Loucy (cell line): ENCODE measurements around the gene CCDC71L.
"Not testable (repeated sequence)": the region's sequence is repeated elsewhere in the genome, so short reads cannot be mapped to it uniquely, and the experiment has no call there.

Source experiments
- H2AFZ ChIP-seq: fragments of 200-600 bp; sonication (generic); 2 replicates; pipeline ENCODE4 v1.6.0; 2016; ENCODE audit warnings: antibody characterized with exemption, mild to moderate bottlenecking, low read length, moderate library complexity
- H3F3A ChIP-seq: fragments of 200-600 bp; 2 replicates; pipeline ENCODE4 v1.6.0; 2016; ENCODE audit warnings: antibody characterized with exemption, low read depth, mild to moderate bottlenecking
- H3K27me3 ChIP-seq: fragments of 200-600 bp; sonication (generic); 2 replicates; pipeline ENCODE4 v1.6.1; 2014; ENCODE audit warnings: low read length, mild to moderate bottlenecking; ENCODE audit not compliant: insufficient read depth, poor library complexity, severe bottlenecking
- H3K36me3 ChIP-seq: fragments of 200-600 bp; sonication (generic); 2 replicates; pipeline ENCODE4 v1.6.1; 2016; ENCODE audit warnings: low read length; ENCODE audit not compliant: insufficient read depth
- H3K4me1 ChIP-seq: fragments of 200-600 bp; sonication (generic); 2 replicates; pipeline ENCODE4 v1.5.1; 2014; ENCODE audit warnings: low read length, mild to moderate bottlenecking; ENCODE audit not compliant: insufficient read depth, poor library complexity, severe bottlenecking
- H3K4me2 ChIP-seq: fragments of 200-600 bp; sonication (generic); 2 replicates; pipeline ENCODE4 v1.6.0; 2014; ENCODE audit warnings: antibody characterized with exemption, low read length, low read depth, mild to moderate bottlenecking; ENCODE audit not compliant: poor library complexity, severe bottlenecking
- H3K4me3 ChIP-seq: fragments of 200-600 bp; sonication (generic); 2 replicates; pipeline ENCODE4 v1.5.1; 2014; ENCODE audit warnings: low read length, mild to moderate bottlenecking, mixed read lengths; ENCODE audit not compliant: poor library complexity, severe bottlenecking
- H3K79me2 ChIP-seq: fragments of 200-600 bp; sonication (generic); 2 replicates; pipeline ENCODE4 v1.6.1; 2014; ENCODE audit warnings: low read length; ENCODE audit not compliant: insufficient read depth
- H3K9ac ChIP-seq: fragments of 200-600 bp; sonication (generic); 2 replicates; pipeline ENCODE4 v1.6.0; 2014; ENCODE audit warnings: mild to moderate bottlenecking, low read depth, low read length, moderate library complexity; ENCODE audit not compliant: poor library complexity, severe bottlenecking
- H3K9me2 ChIP-seq: fragments of 200-600 bp; sonication (generic); replicated peaks from 2 replicates; pipeline ENCODE4 v1.6.1; 2016; ENCODE audit warnings: low read depth, low read length, mixed read lengths
- H3K9me3 ChIP-seq: fragments of 200-600 bp; sonication (generic); 2 replicates; pipeline ENCODE4 v1.6.1; 2014; ENCODE audit warnings: mild to moderate bottlenecking, antibody characterized with exemption, low read length, low read depth; ENCODE audit not compliant: insufficient read depth
- H4K20me1 ChIP-seq: fragments of 200-600 bp; sonication (generic); 2 replicates; pipeline ENCODE4 v1.6.0; 2014; ENCODE audit warnings: antibody characterized with exemption, low read length, mild to moderate bottlenecking; ENCODE audit not compliant: insufficient read depth, poor library complexity, severe bottlenecking
- EZH2phosphoT487 ChIP-seq: fragments of 200-600 bp; IDR thresholded peaks from 2 replicates; pipeline ENCODE4 v1.6.1; 2018; ENCODE audit warnings: antibody characterized with exemption, mild to moderate bottlenecking, moderate library complexity, borderline replicate concordance
- TF ChIP-seq, protein P1 (sequence below): fragments of 200-600 bp; sonication (generic); conservative IDR thresholded peaks from 2 replicates; pipeline ENCODE4 v1.5.1; 2014; ENCODE audit warnings: mild to moderate bottlenecking, antibody characterized with exemption, low read length

Gene CCDC71L

DNA sequence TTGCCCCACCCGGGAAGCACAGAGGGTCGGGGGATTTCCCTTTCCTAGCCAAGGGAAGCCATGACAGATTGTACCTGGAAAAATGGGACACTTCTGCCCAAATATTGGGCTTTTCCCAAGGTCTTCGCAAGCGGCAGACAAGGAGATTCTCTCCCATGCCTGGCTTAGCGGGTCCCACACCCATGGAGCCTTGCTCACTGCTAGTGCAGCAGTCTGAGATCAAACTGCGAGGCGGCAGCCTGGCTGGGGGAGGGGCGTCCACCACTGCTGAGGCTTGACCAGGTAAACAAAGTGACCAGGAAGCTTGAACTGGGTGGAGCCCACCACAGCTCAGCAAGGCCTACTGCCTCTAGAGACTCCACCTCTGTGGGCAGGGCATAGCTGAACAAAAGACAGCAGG is 11.0 kb upstream of the CCDC71L start:
- H3K4me2 ChIP-seq, H4K20me1 ChIP-seq, H3F3A ChIP-seq, H3K36me3 ChIP-seq, H3K9me2 ChIP-seq, H3K27me3 ChIP-seq, H3K4me1 ChIP-seq, H2AFZ ChIP-seq, H3K9me3 ChIP-seq, H3K79me2 ChIP-seq, H3K4me3 ChIP-seq, H3K9ac ChIP-seq: not testable (repeated sequence)

DNA sequence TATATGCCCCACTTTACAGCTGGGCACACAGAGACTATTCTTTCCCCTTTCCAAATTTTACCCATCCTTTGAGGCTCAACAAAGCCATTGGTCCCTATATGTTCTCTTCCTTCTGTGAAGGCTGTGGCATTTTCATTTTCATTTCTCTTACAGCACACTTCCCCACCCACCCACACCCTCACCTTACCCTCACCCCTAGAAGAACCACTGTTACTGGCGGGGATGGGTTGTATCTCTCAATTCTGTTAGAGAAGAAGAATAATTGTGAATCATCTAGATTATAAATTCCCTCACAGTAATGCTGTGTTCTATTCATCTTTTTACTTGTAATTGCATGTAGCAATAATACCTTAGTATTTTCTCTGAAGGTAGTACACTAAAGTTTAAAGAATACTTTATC is 10.2 kb upstream of the CCDC71L start:
- Histone ChIP-seq H3K9me3 (no peaks in the 10 kb centered on the region), H3K36me3 (no peaks in the 10 kb centered on the region), H2AFZ (no peak overlapping the region), H3K4me1 (no peaks in the 10 kb centered on the region), H3K4me3 (no peak overlapping the region), H3K9ac (no peak overlapping the region), H3K9me2 (no peaks in the 10 kb centered on the region), H3K79me2 (no peaks in the 10 kb centered on the region), H3K27me3 (no peaks in the 10 kb centered on the region), H4K20me1 (no peaks in the 10 kb centered on the region), H3K4me2 (no peak overlapping the region), H3F3A (no peaks in the 10 kb centered on the region)
- TF ChIP-seq, protein P1, sequence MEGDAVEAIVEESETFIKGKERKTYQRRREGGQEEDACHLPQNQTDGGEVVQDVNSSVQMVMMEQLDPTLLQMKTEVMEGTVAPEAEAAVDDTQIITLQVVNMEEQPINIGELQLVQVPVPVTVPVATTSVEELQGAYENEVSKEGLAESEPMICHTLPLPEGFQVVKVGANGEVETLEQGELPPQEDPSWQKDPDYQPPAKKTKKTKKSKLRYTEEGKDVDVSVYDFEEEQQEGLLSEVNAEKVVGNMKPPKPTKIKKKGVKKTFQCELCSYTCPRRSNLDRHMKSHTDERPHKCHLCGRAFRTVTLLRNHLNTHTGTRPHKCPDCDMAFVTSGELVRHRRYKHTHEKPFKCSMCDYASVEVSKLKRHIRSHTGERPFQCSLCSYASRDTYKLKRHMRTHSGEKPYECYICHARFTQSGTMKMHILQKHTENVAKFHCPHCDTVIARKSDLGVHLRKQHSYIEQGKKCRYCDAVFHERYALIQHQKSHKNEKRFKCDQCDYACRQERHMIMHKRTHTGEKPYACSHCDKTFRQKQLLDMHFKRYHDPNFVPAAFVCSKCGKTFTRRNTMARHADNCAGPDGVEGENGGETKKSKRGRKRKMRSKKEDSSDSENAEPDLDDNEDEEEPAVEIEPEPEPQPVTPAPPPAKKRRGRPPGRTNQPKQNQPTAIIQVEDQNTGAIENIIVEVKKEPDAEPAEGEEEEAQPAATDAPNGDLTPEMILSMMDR: no peak
- no peak for TF ChIP-seq EZH2phosphoT487

DNA sequence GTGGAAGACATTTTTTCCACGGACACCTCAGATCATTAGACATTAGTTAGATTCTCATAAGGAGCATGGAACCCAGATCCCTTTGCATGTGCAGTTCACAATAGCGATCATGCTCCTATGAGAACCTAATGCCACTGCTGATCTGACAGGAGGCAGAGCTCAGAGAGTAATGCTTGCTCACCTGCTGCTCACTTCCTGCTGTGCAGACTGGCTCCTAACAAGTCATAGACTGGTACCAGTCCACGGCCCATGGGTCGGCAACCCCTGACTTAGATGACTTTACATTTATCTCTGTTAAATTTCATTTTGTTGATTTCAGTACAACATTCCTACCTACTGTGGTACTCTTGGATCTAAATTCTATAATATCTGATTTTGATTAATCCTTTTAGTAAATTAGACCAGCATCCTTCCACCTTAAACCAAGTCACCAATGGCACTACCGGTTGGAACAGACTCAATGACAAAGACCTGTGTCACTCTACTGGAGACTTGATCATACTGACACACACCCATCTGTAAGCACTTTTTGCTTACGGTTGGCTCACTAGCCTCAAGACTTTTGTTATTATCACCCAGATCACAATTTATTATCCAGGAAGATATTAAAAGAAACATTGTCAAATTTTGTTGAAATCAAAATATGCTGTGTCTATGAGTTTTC is 8.0 kb upstream of the CCDC71L start:
- Histone ChIP-seq H3K4me2 (no peak overlapping the region), H2AFZ (no peak overlapping the region), H3K79me2 (no peaks in the 10 kb centered on the region)

More for the DNA sequence above, 8.0 kb upstream of the CCDC71L start:
- Histone ChIP-seq H4K20me1 (no peaks in the 10 kb centered on the region), H3K9me2 (no peaks in the 10 kb centered on the region), H3K27me3 (peaks cover 8% of the 10 kb centered on the region), H3K4me1 (no peaks in the 10 kb centered on the region), H3K9ac (no peak overlapping the region), H3K9me3 (no peaks in the 10 kb centered on the region), H3F3A (peaks cover 2% of the 10 kb centered on the region; the same call in 1 of the 2 replicates), H3K4me3 (no peak overlapping the region), H3K36me3 (no peaks in the 10 kb centered on the region)
- no peak for TF ChIP-seq EZH2phosphoT487
- TF ChIP-seq, protein P1: no peak
